PC-3 (cell line): ENCODE results near the gene PRTG. TPM values are rescaled to one million over a fixed set of nuclear protein-coding genes. Genes with fewer than 3 reads are reported as not detected.

Experiments used
- ATAC-seq: fragments of 200-7000 bp; cut with Tn5 transposase; 2 replicates; pipeline ENCODE4 v1.9.1; 2020; ENCODE audit warnings: mild to moderate bottlenecking, moderate library complexity
- BruUV-seq: library from RNA; stranded (reverse); fragments of 400-500 nt; replicated peaks from 2 replicates; lab custom pipeline; 2021; lab: Mats Ljungman, UMichigan
- CTCF ChIA-PET: fragments of 300-600 bp; sonication (Branson Sonifier 250); formaldehyde crosslinking; loops from one replicate; lab custom pipeline; 2022; ENCODE audit warnings: antibody characterized with exemption; lab: Charles Lee
- POLR2A ChIA-PET: fragments of 300-600 bp; sonication (Branson Sonifier 250); formaldehyde crosslinking; loops from one replicate; lab custom pipeline; 2022; ENCODE audit warnings: antibody characterized with exemption; ENCODE audit not compliant: unreplicated experiment; lab: Charles Lee
- DNase-seq: peaks from one replicate; pipeline ENCODE4 v3.0.0-alpha.2; 2015
- H2AFZ ChIP-seq: fragments of 300-600 bp; sonication (generic); 2 replicates; pipeline ENCODE4 v1.6.0; 2016; ENCODE audit warnings: antibody characterized with exemption, low read length
- H3F3A ChIP-seq: fragments of 300-600 bp; sonication (generic); one replicate; pipeline ENCODE4 v1.6.0; 2017; ENCODE audit warnings: antibody characterized with exemption, low read length, control low read depth, mild to moderate bottlenecking; ENCODE audit not compliant: unreplicated experiment
- H3K27ac ChIP-seq: fragments of 300-600 bp; sonication (generic); 2 replicates; pipeline ENCODE4 v1.5.1; 2016; ENCODE audit warnings: mild to moderate bottlenecking, low read length
- H3K27me3 ChIP-seq: fragments of 300-600 bp; sonication (generic); 2 replicates; pipeline ENCODE4 v1.6.1; 2016; ENCODE audit warnings: low read length, mixed read lengths
- H3K36me3 ChIP-seq: fragments of 300-600 bp; sonication (generic); 2 replicates; pipeline ENCODE4 v1.6.1; 2016; ENCODE audit warnings: low read depth, mixed run types, low read length, mixed read lengths
- H3K4me1 ChIP-seq: fragments of 300-600 bp; sonication (generic); 2 replicates; pipeline ENCODE4 v1.5.1; 2016; ENCODE audit warnings: low read length; ENCODE audit not compliant: insufficient read depth
- H3K4me2 ChIP-seq: fragments of 300-600 bp; sonication (generic); 2 replicates; pipeline ENCODE4 v1.6.0; 2016; ENCODE audit warnings: low read length
- H3K4me3 ChIP-seq: fragments of 300-600 bp; sonication (generic); 2 replicates; pipeline ENCODE4 v1.5.1; 2016; ENCODE audit warnings: mild to moderate bottlenecking, low read length, mixed read lengths
- H3K79me2 ChIP-seq: fragments of 300-600 bp; sonication (generic); 2 replicates; pipeline ENCODE4 v1.6.1; 2017; ENCODE audit warnings: low read length, mixed read lengths
- H3K9ac ChIP-seq: fragments of 300-600 bp; sonication (generic); 2 replicates; pipeline ENCODE4 v1.6.0; 2016; ENCODE audit warnings: mild to moderate bottlenecking, low read length
- H3K9me2 ChIP-seq: fragments of 300-600 bp; sonication (generic); replicated peaks from 2 replicates; pipeline ENCODE4 v1.6.1; 2016; ENCODE audit warnings: mixed run types, low read length, mixed read lengths
- H3K9me3 ChIP-seq: fragments of 300-600 bp; sonication (generic); 2 replicates; pipeline ENCODE4 v1.6.1; 2016; ENCODE audit warnings: low read length, mixed read lengths
- H4K20me1 ChIP-seq: fragments of 300-600 bp; sonication (generic); 2 replicates; pipeline ENCODE4 v1.6.1; 2016; ENCODE audit warnings: low read length, mixed read lengths
- CTCF ChIP-seq: fragments of 300-600 bp; sonication (generic); conservative IDR thresholded peaks from 2 replicates; pipeline ENCODE4 v1.5.1; 2017; ENCODE audit warnings: antibody characterized with exemption, low read depth, mild to moderate bottlenecking, low read length
- EZH2 ChIP-seq: fragments of 300-600 bp; sonication (generic); IDR thresholded peaks from one replicate; pipeline ENCODE4 v1.6.1; 2017; ENCODE audit warnings: antibody characterized with exemption, mild to moderate bottlenecking, low read length; ENCODE audit not compliant: unreplicated experiment
- EZH2phosphoT487 ChIP-seq: fragments of 300-600 bp; sonication (generic); IDR thresholded peaks from 2 replicates; pipeline ENCODE4 v1.6.1; 2018; ENCODE audit warnings: mild to moderate bottlenecking, antibody characterized with exemption, low read length, borderline replicate concordance
- intact Hi-C: fragments of 100-400 bp; cut with micrococcal nuclease; formaldehyde crosslinking; loops from 2 replicates; pipeline ENCODE4 v1.9.0; 2023
- total RNA-seq: library from RNA; depleted of rRNA; stranded (reverse); fragments of >200 nt; gene quantifications from 2 replicates; pipeline ENCODE4 v1.2.3, GENCODE V29; 2014

The PRTG gene
- total RNA-seq, 1 experiment from 2014 or later: 5.2 TPM

GRCh38 chr15:55778932-55779331 lies 36.0 kb upstream of the PRTG start:
- Histone ChIP-seq H3K9ac (no peak overlapping the region), H3K4me3 (no peak overlapping the region), H3K9me2 (no peaks in the 10 kb centered on the region), H3K4me1 (no peaks in the 10 kb centered on the region), H3F3A (no peaks in the 10 kb centered on the region), H2AFZ (no peak overlapping the region), H3K9me3 (no peaks in the 10 kb centered on the region), H3K27me3 (no peaks in the 10 kb centered on the region), H3K4me2 (no peak overlapping the region), H3K36me3 (no peaks in the 10 kb centered on the region), H4K20me1 (no peaks in the 10 kb centered on the region), H3K79me2 (no peaks in the 10 kb centered on the region), H3K27ac (no peak overlapping the region)
- CTCF ChIA-PET: no interaction called here
- TF ChIP-seq CTCF: no peak
- no peak for TF ChIP-seq EZH2
- TF ChIP-seq EZH2phosphoT487: no peak
- intact Hi-C loops: no loop called here
- ATAC-seq: no peak
- BruUV-seq: no TSS peak
- no peak for DNase-seq
- POLR2A ChIA-PET: no interaction called here

GRCh38 chr15:55775316-55775715 lies 32.4 kb upstream of the PRTG start:
- no peak overlapping the region for H3K27ac ChIP-seq
- H3F3A ChIP-seq: no peaks in the 10 kb centered on the region
- no peak overlapping the region for H3K9ac ChIP-seq
- H4K20me1 ChIP-seq: no peaks in the 10 kb centered on the region
- H3K27me3 ChIP-seq: no peaks in the 10 kb centered on the region
- intact Hi-C loops: no loop called here
- H3K4me3 ChIP-seq: no peak overlapping the region
- no peak for TF ChIP-seq EZH2phosphoT487
- H3K9me2 ChIP-seq: no peaks in the 10 kb centered on the region
- POLR2A ChIA-PET: no interaction called here
- DNase-seq (peak; percentile 27), ATAC-seq (no peak; the same call in none of the 2 replicates)
- CTCF ChIA-PET: no interaction called here
- no peaks in the 10 kb centered on the region for H3K79me2 ChIP-seq
- no peak overlapping the region for H3K4me2 ChIP-seq
- H3K36me3 ChIP-seq: no peaks in the 10 kb centered on the region
- no peak overlapping the region for H2AFZ ChIP-seq
- no TSS peak for BruUV-seq
- H3K4me1 ChIP-seq: no peaks in the 10 kb centered on the region
- no peaks in the 10 kb centered on the region for H3K9me3 ChIP-seq

GRCh38 chr15:55774113-55774970 lies 31.4 kb upstream of the PRTG start:
- H3K27me3 ChIP-seq: no peaks in the 10 kb centered on the region
- H3K4me2 ChIP-seq: no peak overlapping the region
- no peaks in the 10 kb centered on the region for H3K4me1 ChIP-seq
- no peaks in the 10 kb centered on the region for H4K20me1 ChIP-seq
- TF ChIP-seq EZH2 (no peak), CTCF (peak; percentile 57)
- DNase-seq: peak; percentile 60
- no peaks in the 10 kb centered on the region for H3K36me3 ChIP-seq
- no peaks in the 10 kb centered on the region for H3K79me2 ChIP-seq
- BruUV-seq: no TSS peak
- H3K4me3 ChIP-seq: no peak overlapping the region
- POLR2A ChIA-PET: interaction anchor here (0.7 kb wide), 1 partner anchor 255 kb away, joined by 5 read pairs; no protein-coding TSS in a partner anchor
- H3K9me2 ChIP-seq: no peaks in the 10 kb centered on the region
- H3K27ac ChIP-seq: no peak overlapping the region
- ATAC-seq: 0 out of 2 replicates have a peak, but pooled peaks have one; percentile 38
- H3F3A ChIP-seq: no peaks in the 10 kb centered on the region
- CTCF ChIA-PET: interaction anchor here (0.6 kb wide), 1 partner anchor 42 kb away, joined by 5 read pairs; no protein-coding TSS in a partner anchor
- H2AFZ ChIP-seq: no peak overlapping the region
- no peaks in the 10 kb centered on the region for H3K9me3 ChIP-seq
- no peak overlapping the region for H3K9ac ChIP-seq
- intact Hi-C loops: no loop called here
